T-helper 22 cell (primary cell): ENCODE data around the gene MED31.
"Not testable (repeated sequence)": the region's sequence is repeated elsewhere in the genome, so short reads cannot be mapped to it uniquely, and the experiment has no call there.

Experiments used
- DNase-seq: peaks from one replicate; pipeline ENCODE4 v3.0.0-alpha.2; 2020; ENCODE audit warnings: low read depth

Gene MED31

GRCh38 chr17:6626616-6627015 lies 24.8 kb downstream of the MED31 start:
- DNase-seq, result no peak

- no peak for DNase-seq
Measured at GRCh38 chr17:6623941-6624340, 27.5 kb downstream of the MED31 start.

- DNase-seq, result no peak
Measured at GRCh38 chr17:6611231-6611630, 40.2 kb downstream of the MED31 start.

GRCh38 chr17:6610011-6610410 lies 41.4 kb downstream of the MED31 start:
- DNase-seq, result no peak

- no peak for DNase-seq
Measured at GRCh38 chr17:6608321-6608720, 43.1 kb downstream of the MED31 start.

- DNase-seq, result no peak
Measured at GRCh38 chr17:6605142-6605541, 46.3 kb downstream of the MED31 start.

GRCh38 chr17:6603744-6604325 lies 47.6 kb downstream of the MED31 start:
- no peak for DNase-seq

- no peak for DNase-seq
Measured at GRCh38 chr17:6602141-6602540, 49.3 kb downstream of the MED31 start.

- no peak for DNase-seq
Measured at GRCh38 chr17:6599364-6599763, 52.0 kb downstream of the MED31 start.

- DNase-seq, result no peak
Measured at GRCh38 chr17:6597727-6598126, 53.7 kb downstream of the MED31 start.

GRCh38 chr17:6596941-6597340 lies 54.5 kb downstream of the MED31 start:
- no peak for DNase-seq

- no peak for DNase-seq
Measured at GRCh38 chr17:6596511-6596910, 54.9 kb downstream of the MED31 start.

GRCh38 chr17:6596081-6596480 lies 55.3 kb downstream of the MED31 start:
- no peak for DNase-seq

- DNase-seq, result not testable (repeated sequence)
Measured at GRCh38 chr17:6593371-6593770, 58.0 kb downstream of the MED31 start.
